CD4-positive, alpha-beta T cell treated with Interleukin-21 for 1 hour (primary cell): Measurements from ENCODE around the gene KASH5.

Experiments
- DNase-seq: peaks from one replicate; pipeline ENCODE4 v3.0.0-alpha.2; 2020

Gene KASH5

DNA sequence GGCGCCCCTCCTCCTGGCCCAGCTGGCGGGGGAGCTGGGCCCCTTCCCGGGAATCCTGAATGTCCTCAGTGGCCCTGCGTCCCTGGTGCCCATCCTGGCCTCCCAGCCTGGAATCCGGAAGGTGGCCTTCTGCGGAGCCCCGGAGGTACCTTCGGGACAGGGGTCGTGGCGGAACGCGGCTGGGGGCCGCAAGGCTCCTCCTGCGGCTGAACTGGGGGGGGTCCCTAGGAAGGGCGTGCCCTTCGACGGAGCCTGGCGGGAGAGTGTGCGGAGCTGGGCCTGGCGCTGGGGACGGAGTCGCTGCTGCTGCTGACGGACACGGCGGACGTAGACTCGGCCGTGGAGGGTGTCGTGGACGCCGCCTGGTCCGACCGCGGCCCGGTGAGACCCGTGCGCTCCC lies 73.6 kb downstream of the KASH5 start:
- DNase-seq: no peak

DNA sequence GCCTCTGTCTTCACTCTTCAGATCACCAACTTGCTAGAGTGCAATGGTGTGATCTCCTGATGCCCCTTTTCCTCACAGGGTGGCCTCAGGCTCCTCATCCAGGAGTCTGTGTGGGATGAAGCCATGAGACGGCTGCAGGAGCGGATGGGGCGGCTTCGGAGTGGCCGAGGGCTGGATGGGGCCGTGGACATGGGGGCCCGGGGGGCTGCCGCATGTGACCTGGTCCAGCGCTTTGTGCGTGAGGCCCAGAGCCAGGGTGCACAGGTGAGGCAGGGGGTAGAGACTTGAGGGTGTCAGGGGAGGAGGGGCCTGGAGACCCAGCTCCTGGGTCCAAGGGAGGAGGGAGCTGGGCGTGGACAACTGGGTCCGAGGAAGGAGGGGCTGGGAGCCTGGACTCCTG lies 74.4 kb downstream of the KASH5 start:
- no peak for DNase-seq

DNA sequence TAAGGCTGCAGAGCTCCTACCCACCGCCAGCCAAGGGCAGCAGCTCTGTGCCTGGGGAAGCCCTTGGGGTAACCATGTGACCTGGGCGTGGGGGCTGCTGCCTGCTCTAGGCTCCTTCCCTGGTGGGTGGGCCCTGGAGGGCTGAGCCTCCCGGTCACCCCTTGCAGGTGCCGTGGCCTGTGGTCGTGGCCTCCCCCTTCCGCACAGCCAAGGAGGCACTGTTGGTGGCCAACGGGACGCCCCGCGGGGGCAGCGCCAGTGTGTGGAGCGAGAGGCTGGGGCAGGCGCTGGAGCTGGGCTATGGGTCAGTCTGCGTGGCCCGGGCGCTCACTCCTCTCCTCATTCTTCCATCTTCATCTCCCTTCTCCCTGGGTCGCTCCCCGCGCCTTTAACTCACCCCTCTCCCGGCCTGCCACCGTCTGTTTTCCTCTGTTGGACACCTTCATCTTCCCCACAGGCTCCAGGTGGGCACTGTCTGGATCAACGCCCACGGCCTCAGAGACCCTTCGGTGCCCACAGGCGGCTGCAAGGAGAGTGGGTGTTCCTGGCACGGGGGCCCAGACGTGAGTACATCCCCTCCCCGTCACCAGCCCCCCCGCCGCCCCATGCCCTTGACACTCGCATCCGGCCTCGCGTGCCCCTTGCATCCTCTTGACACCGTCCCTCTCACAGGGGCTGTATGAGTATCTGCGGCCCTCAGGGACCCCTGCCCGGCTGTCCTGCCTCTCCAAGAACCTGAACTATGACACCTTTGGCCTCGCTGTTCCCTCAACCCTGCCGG lies 76.1 kb downstream of the KASH5 start:
- no peak for DNase-seq

DNA sequence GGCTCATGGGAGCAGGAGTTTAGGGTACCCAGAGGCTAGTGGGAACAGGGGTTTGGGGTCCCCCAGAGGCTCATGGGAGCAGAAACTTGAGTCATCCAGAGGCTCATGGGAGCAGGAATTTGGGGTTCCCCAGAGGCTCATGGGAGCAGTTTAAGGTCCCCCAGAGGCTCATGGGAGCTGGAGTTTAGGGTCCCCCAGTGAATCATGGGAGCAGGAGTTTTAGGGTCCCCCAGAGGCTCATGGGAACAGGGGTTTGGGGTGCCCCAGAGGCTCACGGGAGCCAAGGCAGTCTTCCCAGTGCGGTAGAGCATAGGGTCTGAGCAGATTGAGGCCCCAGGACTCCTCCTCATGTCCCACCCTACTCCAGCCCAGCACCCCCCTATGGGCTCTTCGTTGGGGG lies 77.3 kb downstream of the KASH5 start:
- no peak for DNase-seq
